GM12873 (cell line): ENCODE data around the gene WNT8B.
A peak's percentile ranks its signal among the peaks of the same experiment; 100 is the strongest.

Source experiments
- TF ChIP-seq, protein P1 (sequence below): IDR thresholded peaks from 2 replicates; pipeline ENCODE4 v1.5.1; 2012; ENCODE audit warnings: low read depth, mild to moderate bottlenecking, moderate library complexity, low read length, control low read depth; ENCODE audit not compliant: insufficient read depth; ENCODE audit errors: missing control alignments

WNT8B gene

DNA sequence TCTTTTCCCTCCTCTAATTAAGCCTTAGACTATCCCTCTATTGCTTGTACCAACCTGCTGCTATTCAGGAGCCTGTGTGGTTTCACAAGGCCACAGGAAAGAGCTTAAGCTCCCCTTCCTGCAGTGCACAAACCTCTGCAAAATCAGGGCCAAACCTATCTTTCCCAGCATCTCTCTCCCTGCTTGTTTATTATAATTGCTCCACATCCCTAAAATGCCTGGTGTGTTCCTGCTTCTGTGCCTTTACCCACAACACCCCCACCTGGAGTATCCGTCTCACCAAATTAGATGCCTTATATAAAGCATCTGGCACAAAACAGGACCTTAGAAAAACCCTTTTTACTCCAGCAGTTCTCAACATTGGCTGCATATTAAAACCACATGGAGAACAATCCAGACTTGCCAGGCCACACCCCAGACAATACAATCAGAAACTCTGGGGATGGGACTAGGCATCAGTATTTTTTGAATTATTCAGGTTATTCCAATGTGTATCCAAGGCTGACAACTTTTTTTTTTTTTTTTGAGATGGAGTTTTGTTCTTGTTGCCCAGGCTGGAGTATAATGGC lies 40.2 kb downstream of the WNT8B start:
- TF ChIP-seq, protein P1, sequence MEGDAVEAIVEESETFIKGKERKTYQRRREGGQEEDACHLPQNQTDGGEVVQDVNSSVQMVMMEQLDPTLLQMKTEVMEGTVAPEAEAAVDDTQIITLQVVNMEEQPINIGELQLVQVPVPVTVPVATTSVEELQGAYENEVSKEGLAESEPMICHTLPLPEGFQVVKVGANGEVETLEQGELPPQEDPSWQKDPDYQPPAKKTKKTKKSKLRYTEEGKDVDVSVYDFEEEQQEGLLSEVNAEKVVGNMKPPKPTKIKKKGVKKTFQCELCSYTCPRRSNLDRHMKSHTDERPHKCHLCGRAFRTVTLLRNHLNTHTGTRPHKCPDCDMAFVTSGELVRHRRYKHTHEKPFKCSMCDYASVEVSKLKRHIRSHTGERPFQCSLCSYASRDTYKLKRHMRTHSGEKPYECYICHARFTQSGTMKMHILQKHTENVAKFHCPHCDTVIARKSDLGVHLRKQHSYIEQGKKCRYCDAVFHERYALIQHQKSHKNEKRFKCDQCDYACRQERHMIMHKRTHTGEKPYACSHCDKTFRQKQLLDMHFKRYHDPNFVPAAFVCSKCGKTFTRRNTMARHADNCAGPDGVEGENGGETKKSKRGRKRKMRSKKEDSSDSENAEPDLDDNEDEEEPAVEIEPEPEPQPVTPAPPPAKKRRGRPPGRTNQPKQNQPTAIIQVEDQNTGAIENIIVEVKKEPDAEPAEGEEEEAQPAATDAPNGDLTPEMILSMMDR = no peak

DNA sequence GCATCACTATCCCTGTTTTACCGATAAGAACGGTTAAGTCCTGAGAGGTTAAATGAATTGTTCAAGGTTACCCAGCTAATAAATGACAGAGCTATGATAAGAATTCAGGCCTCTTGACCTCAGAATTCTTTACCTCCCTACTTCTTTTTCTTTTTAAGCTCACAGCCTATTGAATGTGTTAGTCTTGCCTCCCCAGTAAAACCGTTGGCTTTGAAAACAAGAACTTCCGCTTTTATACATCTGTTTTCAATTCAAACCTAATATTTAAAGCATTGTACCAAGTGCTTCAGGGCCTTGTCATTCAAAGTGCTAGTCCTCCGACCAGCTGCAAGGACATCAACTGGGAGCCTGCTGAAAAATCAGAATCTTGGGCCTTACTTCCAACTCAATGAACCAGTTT lies 41.3 kb downstream of the WNT8B start:
- TF ChIP-seq, protein P1 = no peak

DNA sequence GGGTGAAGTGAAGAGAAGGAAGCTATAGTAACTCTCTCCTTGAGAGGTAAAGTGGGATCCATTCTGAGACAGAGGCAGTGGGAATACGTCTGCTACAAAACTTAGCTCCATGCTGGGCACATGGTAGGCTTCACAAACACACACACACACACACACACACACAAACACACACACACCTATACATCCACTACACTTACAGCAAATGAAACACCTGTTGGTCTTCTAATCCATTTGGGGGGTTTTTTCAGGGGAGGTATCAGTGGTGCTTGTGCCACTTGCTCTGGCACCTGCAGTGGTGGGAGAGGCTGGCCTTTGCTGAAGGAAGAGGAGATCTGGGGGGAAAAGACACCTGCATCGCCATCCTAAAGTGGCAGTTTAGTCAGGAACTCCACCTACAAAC lies 42.4 kb downstream of the WNT8B start:
- TF ChIP-seq, protein P1 = no peak

DNA sequence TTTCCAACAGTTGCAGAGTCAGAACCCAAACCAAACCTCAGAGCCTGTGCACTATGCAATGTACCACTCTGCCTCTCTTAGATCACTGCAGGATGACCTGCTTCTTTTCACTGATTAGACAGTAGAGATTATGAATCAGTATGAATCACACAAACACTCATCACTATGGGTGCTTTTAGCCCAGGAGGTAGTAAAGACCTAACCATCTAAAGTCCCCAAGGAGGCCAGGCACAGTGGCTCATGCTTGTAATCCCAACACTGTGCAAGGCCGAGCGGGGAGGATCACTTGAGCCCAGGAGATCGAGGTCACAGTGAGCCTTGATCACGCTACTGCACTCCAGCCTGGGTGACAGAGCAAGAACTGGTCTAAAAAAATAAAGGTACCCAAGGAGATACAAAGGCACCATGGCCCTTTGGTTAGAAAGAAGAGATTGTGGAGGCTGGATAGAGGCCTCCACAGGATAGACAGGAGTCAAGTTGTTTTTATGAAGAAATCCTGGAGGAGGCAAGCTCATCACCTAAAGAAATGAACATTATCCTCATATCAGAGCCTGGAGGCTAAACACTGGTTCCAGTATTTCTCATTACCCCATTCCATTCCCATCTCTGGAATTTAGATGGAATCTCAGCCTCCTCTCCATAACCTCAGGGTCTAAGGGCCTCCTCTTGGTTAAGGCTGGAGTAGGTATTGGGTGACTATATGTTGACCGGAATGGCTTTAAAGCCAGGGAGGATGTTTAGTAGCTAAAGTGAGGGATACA lies 44.0 kb downstream of the WNT8B start:
- TF ChIP-seq, protein P1 = no peak

DNA sequence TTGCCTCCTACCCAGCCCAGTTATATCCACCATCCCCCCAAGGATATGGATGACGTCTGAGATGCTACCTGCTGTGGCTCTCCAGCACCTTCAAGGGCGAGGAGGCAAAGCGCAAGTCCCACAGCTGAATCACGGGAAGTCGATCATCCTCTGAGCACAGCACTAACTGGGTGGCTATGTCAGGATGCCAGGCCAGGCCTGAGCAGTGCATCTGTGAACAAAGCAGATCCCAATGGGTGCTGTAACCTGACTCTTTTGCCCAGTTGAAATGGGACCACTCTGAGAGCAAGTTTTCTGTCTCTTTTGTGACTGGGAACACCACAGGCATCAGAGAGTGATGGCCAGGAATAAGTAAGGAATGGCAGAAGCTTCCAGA lies 44.5 kb downstream of the WNT8B start:
- TF ChIP-seq, protein P1 = no peak

DNA sequence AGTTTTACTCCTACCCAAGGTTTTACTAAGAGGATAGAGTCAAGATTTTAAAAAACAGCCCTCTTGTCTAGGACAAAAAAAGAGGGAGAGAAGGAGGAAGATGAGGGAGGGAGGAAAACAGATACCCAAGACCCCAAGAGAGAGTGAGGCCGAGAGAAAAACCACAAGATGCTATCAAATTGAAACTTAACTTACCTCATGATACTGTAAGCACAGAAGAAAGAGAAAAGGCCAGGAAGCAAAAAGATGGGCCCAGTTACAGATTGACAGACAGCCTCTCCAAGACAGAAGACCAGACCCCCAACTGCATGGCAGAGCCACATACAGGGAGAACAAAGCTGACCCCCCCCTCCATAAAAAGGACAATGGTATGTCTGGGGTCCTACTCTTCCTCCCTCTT lies 45.5 kb downstream of the WNT8B start:
- TF ChIP-seq, protein P1 = no peak

DNA sequence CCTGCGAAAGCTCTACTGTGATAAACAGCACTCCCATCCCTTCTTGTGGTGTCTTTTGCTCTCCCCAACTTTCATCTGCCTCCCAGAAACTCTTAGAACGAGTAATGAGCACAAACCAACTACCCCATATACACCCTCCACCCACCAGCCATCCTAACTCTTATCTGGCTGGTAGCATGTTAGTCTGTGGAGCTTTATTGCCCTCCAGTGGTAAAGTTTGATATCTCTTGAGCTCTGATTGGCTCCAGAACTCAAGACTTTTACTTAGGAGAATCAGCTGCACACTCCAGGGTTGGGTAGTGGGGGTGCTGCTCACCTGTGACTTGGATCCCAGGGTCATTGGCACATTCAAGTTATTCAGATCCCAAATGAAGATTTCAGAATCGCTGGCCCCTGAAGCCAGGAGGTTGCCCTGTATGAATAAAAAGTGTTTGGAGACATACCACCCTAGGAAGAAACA lies 45.9 kb downstream of the WNT8B start:
- TF ChIP-seq, protein P1 = peak; percentile 68
